SK-N-SH treated with all-trans-retinoic acid at 6 μM for 48 hours (cell line): ENCODE results near the gene FHIT.

Source experiments
- ARNTL ChIP-seq: fragments of 450-650 bp; formaldehyde crosslinking; IDR thresholded peaks from 2 replicates; pipeline ENCODE4 v1.5.0; 2020; ENCODE audit warnings: low read depth, mild to moderate bottlenecking, moderate library complexity, borderline replicate concordance
- CREB5 ChIP-seq: fragments of 250-450 bp; sonication (Bioruptor Pico); IDR thresholded peaks from 2 replicates; pipeline ENCODE4 v1.5.1; 2020; ENCODE audit warnings: low read depth, mild to moderate bottlenecking, moderate library complexity
- ISL1 ChIP-seq: fragments of 250-450 bp; sonication (Bioruptor Pico); IDR thresholded peaks from 2 replicates; pipeline ENCODE4 v2.1.2; 2022; ENCODE audit warnings: mild to moderate bottlenecking, moderate library complexity
- OSR1 ChIP-seq: fragments of 250-450 bp; sonication (Bioruptor Pico); IDR thresholded peaks from 2 replicates; pipeline ENCODE4 v1.8.0; 2022; ENCODE audit warnings: moderate library complexity, mild to moderate bottlenecking, inconsistent platforms
- RARB ChIP-seq: fragments of 250-450 bp; sonication (Bioruptor Pico); IDR thresholded peaks from 2 replicates; pipeline ENCODE4 v1.8.0; 2021; ENCODE audit warnings: mild to moderate bottlenecking, moderate library complexity
- ZFP3 ChIP-seq: fragments of 250-450 bp; sonication (Bioruptor Pico); IDR thresholded peaks from 2 replicates; pipeline ENCODE4 v1.5.0; 2020; ENCODE audit warnings: mild to moderate bottlenecking, moderate library complexity
- ZNF70 ChIP-seq: fragments of 450-650 bp; formaldehyde crosslinking; IDR thresholded peaks from 2 replicates; pipeline ENCODE4 v1.5.0; 2020; ENCODE audit warnings: mild to moderate bottlenecking, moderate library complexity

- no peak for TF ChIP-seq ZFP3 (CRISPR knock-in tag)
- no peak for TF ChIP-seq ZNF70 (CRISPR knock-in tag)
- no peak for TF ChIP-seq RARB (CRISPR knock-in tag)
- no peak for TF ChIP-seq ARNTL (CRISPR knock-in tag)
- no peak for TF ChIP-seq OSR1
- no peak for TF ChIP-seq CREB5 (CRISPR knock-in tag)
- TF ChIP-seq ISL1 (CRISPR knock-in tag), result no peak
Observed at GRCh38 chr3:61055447-61055846, 195.8 kb downstream of the FHIT start.
